Measurements from ENCODE around the gene PFAS.

DNA sequence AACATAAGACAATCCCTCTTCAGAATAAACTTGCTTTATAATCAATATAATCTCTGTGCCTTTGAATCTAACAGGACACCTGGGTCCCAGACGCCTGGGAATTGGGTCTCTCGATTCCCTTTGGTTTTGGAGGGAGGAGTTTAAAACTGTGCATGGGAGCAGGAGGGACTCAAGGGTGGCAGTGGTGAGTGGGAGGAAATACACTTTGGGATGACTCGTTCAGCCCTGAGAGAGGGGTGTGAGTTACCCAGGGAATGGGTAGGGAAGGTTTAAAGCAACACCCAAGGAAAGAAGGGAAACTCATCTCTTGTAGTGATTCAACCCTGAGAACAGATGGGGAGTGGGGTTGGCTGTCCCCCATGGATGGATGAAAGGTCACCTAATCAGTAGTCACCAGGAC is 41.0 kb downstream of the PFAS start:
- TF ChIP-seq, protein P1, sequence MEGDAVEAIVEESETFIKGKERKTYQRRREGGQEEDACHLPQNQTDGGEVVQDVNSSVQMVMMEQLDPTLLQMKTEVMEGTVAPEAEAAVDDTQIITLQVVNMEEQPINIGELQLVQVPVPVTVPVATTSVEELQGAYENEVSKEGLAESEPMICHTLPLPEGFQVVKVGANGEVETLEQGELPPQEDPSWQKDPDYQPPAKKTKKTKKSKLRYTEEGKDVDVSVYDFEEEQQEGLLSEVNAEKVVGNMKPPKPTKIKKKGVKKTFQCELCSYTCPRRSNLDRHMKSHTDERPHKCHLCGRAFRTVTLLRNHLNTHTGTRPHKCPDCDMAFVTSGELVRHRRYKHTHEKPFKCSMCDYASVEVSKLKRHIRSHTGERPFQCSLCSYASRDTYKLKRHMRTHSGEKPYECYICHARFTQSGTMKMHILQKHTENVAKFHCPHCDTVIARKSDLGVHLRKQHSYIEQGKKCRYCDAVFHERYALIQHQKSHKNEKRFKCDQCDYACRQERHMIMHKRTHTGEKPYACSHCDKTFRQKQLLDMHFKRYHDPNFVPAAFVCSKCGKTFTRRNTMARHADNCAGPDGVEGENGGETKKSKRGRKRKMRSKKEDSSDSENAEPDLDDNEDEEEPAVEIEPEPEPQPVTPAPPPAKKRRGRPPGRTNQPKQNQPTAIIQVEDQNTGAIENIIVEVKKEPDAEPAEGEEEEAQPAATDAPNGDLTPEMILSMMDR (IDR thresholded peaks at IDR 0.05): no peak
- TF ChIP-seq POLR2A (IDR thresholded peaks at IDR 0.05): no peak
